ENCODE data around the gene KIF4A.

The KIF4A gene

GRCh38 chrX:70453024-70453618 lies 163.2 kb downstream of the KIF4A start:
- no peak overlapping the region for H3K4me3 ChIP-seq (ENCODE audit: low read length)
- TF ChIP-seq ZNF274 (IDR thresholded peaks at IDR 0.05; ENCODE audit: low read depth, low read length), result no peak

GRCh38 chrX:70454441-70455365 lies 164.8 kb downstream of the KIF4A start:
- peak overlapping the region; percentile 63 for H3K4me3 ChIP-seq (ENCODE audit: low read length)
- TF ChIP-seq ZNF274 (IDR thresholded peaks at IDR 0.05; ENCODE audit: low read depth, low read length), result no peak

- no peak for TF ChIP-seq ZNF274 (IDR thresholded peaks at IDR 0.05; ENCODE audit: low read depth, low read length)
- H3K4me3 ChIP-seq (ENCODE audit: low read length), result peak overlapping the region; percentile 63
These were observed 165.7 kb downstream of the KIF4A start for GRCh38 chrX:70455366-70456202.

GRCh38 chrX:70456256-70456655 lies 166.4 kb downstream of the KIF4A start:
- TF ChIP-seq ZNF274 (IDR thresholded peaks at IDR 0.05; ENCODE audit: low read depth, low read length), result no peak
- peak overlapping the region; percentile 63; the same call in 1 of the 2 replicates for H3K4me3 ChIP-seq (ENCODE audit: low read length)

GRCh38 chrX:70461026-70461425 lies 171.1 kb downstream of the KIF4A start:
- no peak for TF ChIP-seq ZNF274 (IDR thresholded peaks at IDR 0.05; ENCODE audit: low read depth, low read length)
- H3K4me3 ChIP-seq (ENCODE audit: low read length), result no peak overlapping the region

- H3K4me3 ChIP-seq (ENCODE audit: low read length), result no peak overlapping the region
- no peak for TF ChIP-seq ZNF274 (IDR thresholded peaks at IDR 0.05; ENCODE audit: low read depth, low read length)
These were observed 174.1 kb downstream of the KIF4A start for GRCh38 chrX:70464051-70464450.

GRCh38 chrX:70466968-70467367 lies 177.1 kb downstream of the KIF4A start:
- TF ChIP-seq ZNF274 (IDR thresholded peaks at IDR 0.05; ENCODE audit: low read depth, low read length), result no peak
- H3K4me3 ChIP-seq (ENCODE audit: low read length), result no peak overlapping the region

GRCh38 chrX:70468709-70469108 lies 178.8 kb downstream of the KIF4A start:
- no peak overlapping the region for H3K4me3 ChIP-seq (ENCODE audit: low read length)
- TF ChIP-seq ZNF274 (IDR thresholded peaks at IDR 0.05; ENCODE audit: low read depth, low read length), result no peak

Data from GM08714 (cell line).